Mesothelial cell of epicardium (in vitro differentiated cells): ENCODE data around the gene USP46. TPM values are rescaled to one million over a fixed set of nuclear protein-coding genes. Genes with fewer than 3 reads are reported as not detected.
A peak's percentile ranks its signal among the peaks of the same experiment; 100 is the strongest.

Experiments used
- DNase-seq, 2 experiments: peaks; one replicate each; pipeline ENCODE4 v3.0.0; 2021; ENCODE audit warnings: low spot score in 2 of 2; ENCODE audit not compliant: unreplicated experiment in 2 of 2
- H3K27ac Mint-ChIP-seq: 2 replicates; pipeline ENCODE4 v1.8.0; 2021; ENCODE audit warnings: mixed read lengths
- H3K27me3 Mint-ChIP-seq: 2 replicates; pipeline ENCODE4 v1.8.0; 2021; ENCODE audit warnings: low read depth, mixed read lengths
- H3K36me3 Mint-ChIP-seq: 2 replicates; pipeline ENCODE4 v1.8.0; 2021; ENCODE audit warnings: mixed read lengths
- H3K4me1 Mint-ChIP-seq: 2 replicates; pipeline ENCODE4 v1.8.0; 2021; ENCODE audit warnings: mixed read lengths
- H3K4me3 Mint-ChIP-seq: 2 replicates; pipeline ENCODE4 v1.8.0; 2021; ENCODE audit warnings: mild to moderate bottlenecking, moderate library complexity, mixed read lengths
- H3K9me3 Mint-ChIP-seq: 2 replicates; pipeline ENCODE4 v1.8.0; 2021; ENCODE audit warnings: mixed read lengths
- total RNA-seq: library from RNA; stranded (reverse); gene quantifications from 3 replicates; pipeline ENCODE4 v1.2.1, GENCODE V29; 2021
- TF ChIP-seq, protein P1 (sequence below): fragments of 200-600 bp; sonication (generic); IDR thresholded peaks from one replicate; pipeline ENCODE4 v1.5.0; 2021; ENCODE audit warnings: antibody characterized with exemption; ENCODE audit not compliant: unreplicated experiment

Gene USP46, protein sequence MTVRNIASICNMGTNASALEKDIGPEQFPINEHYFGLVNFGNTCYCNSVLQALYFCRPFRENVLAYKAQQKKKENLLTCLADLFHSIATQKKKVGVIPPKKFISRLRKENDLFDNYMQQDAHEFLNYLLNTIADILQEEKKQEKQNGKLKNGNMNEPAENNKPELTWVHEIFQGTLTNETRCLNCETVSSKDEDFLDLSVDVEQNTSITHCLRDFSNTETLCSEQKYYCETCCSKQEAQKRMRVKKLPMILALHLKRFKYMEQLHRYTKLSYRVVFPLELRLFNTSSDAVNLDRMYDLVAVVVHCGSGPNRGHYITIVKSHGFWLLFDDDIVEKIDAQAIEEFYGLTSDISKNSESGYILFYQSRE
- total RNA-seq, result 39.2 to 43.1 TPM (median 40.8 TPM) in 3 replicates

DNA sequence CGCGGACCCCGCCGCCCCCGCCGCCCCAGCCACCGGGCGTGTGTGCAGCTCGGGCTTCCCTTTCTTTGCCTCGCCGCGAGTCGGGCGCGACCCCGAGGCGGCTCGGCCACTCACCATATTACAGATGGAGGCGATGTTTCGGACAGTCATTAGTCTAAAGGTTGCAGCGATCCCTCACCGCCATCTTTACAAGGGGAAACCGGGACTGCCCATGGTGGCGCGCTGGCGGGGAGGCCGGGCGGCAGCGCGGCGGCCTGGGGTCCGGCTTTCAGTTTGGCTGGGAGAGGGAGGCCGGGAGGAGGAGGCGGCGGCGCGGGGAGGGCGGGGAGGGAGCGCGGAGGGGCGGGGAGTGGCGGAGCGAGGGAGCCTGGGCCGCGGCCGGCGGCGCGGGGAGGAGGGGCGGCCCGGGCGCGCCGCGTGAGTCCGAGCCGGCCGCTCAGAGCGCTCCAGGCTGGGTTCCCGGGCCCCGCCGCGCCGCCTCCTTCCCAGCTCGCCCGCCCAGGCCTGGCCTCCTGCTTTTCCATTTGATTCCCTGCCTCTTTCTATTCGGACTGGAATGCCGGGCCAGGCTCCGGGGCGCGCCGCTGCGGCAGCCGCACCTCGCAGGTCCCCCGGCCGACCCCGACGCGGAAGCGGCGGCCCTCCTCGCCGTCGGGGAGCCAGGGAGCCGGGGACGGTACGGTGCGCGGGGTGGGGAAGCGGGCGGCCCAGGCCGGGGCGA lies at the start of gene USP46:
TSS of gene USP46 (minus strand) at position 301 of the 721 bp plus-strand sequence. CDS start at position 150, 151 bp downstream.
- no peaks in the 10 kb centered on the region for H3K27me3 Mint-ChIP-seq
- peaks cover 5% of the 10 kb centered on the region for H3K9me3 Mint-ChIP-seq
- peaks cover 46% of the 10 kb centered on the region for H3K4me1 Mint-ChIP-seq
- DNase-seq, result peak; percentile 63 to 76
- TF ChIP-seq, protein P1, sequence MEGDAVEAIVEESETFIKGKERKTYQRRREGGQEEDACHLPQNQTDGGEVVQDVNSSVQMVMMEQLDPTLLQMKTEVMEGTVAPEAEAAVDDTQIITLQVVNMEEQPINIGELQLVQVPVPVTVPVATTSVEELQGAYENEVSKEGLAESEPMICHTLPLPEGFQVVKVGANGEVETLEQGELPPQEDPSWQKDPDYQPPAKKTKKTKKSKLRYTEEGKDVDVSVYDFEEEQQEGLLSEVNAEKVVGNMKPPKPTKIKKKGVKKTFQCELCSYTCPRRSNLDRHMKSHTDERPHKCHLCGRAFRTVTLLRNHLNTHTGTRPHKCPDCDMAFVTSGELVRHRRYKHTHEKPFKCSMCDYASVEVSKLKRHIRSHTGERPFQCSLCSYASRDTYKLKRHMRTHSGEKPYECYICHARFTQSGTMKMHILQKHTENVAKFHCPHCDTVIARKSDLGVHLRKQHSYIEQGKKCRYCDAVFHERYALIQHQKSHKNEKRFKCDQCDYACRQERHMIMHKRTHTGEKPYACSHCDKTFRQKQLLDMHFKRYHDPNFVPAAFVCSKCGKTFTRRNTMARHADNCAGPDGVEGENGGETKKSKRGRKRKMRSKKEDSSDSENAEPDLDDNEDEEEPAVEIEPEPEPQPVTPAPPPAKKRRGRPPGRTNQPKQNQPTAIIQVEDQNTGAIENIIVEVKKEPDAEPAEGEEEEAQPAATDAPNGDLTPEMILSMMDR, result no peak
- H3K36me3 Mint-ChIP-seq, result peaks cover 15% of the 10 kb centered on the region
- H3K4me3 Mint-ChIP-seq, result peak within 1 kb of the TSS; percentile 85
- peak within 1 kb of the TSS; percentile 93 for H3K27ac Mint-ChIP-seq

DNA sequence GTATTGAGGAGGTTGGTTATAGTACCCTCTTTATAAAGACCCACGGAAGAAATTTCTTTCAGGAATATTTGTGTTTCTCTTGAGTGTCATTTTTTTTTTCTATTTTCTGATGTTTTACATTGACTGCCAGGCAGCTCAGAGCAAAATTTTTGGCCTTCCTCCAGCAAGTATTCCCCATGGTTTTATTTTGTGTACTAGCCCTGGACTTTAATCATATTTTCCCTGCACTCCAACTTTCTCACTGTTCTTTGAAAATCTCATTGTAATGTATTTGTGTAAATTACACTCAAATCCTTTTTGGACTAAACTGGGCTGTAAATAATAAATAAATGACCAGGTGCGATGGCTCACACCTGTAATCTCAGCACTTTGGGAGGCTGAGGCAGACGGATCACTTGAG lies 45.6 kb upstream of the USP46 start:
- no peak overlapping the region for H3K4me3 Mint-ChIP-seq
- H3K27ac Mint-ChIP-seq, result no peak overlapping the region
- H3K27me3 Mint-ChIP-seq, result peaks cover 6% of the 10 kb centered on the region
- H3K9me3 Mint-ChIP-seq, result no peaks in the 10 kb centered on the region
- H3K36me3 Mint-ChIP-seq, result no peaks in the 10 kb centered on the region
- peaks cover 7% of the 10 kb centered on the region for H3K4me1 Mint-ChIP-seq
- TF ChIP-seq, protein P1, result no peak
- DNase-seq, result no peak

DNA sequence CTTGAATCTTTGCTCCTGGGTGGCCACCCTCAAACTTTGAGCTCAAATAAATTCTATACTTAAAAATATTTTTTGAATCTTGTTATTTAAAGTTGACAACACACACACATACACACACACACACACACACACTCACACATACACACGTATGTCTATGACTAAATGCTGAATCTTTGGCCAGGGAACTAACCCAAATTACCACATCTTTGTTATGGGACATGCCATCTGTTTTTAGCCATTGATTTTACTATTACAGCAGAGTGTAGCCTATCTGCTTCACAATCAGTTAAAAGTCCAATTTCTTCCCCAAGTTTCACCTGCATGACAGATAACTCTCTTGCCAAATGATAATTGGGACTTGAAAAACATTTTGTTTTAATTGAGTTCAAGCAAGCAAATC lies 45.0 kb upstream of the USP46 start:
- peaks cover 1% of the 10 kb centered on the region for H3K27me3 Mint-ChIP-seq
- H3K4me1 Mint-ChIP-seq, result peaks cover 7% of the 10 kb centered on the region
- no peak for DNase-seq
- TF ChIP-seq, protein P1, result no peak
- H3K9me3 Mint-ChIP-seq, result no peaks in the 10 kb centered on the region
- H3K27ac Mint-ChIP-seq, result no peak overlapping the region
- H3K36me3 Mint-ChIP-seq, result no peaks in the 10 kb centered on the region
- no peak overlapping the region for H3K4me3 Mint-ChIP-seq

DNA sequence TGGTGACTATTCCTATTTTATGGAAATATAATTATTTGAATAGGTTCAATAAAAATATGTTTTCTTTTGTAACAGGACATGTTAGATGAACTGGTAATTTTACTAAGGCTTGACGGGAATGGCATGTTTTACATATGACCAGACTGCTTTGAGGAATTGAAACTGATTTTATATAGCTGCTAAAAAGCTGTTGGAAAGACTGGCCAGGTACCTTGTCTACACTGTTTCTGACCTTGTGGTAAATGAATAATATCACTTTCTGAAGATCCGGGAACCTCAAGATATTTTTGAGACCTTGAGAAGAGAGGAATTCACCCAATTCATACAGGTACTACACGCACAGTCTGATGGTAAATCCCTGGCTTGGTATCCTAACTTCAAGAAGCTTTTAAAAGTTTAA lies 42.1 kb upstream of the USP46 start:
- Mint-ChIP-seq H3K4me3 (no peak overlapping the region), H3K36me3 (no peaks in the 10 kb centered on the region), H3K27me3 (no peaks in the 10 kb centered on the region), H3K9me3 (no peaks in the 10 kb centered on the region), H3K27ac (no peak overlapping the region), H3K4me1 (peaks cover 12% of the 10 kb centered on the region)
- TF ChIP-seq, protein P1, result no peak
- no peak for DNase-seq

DNA sequence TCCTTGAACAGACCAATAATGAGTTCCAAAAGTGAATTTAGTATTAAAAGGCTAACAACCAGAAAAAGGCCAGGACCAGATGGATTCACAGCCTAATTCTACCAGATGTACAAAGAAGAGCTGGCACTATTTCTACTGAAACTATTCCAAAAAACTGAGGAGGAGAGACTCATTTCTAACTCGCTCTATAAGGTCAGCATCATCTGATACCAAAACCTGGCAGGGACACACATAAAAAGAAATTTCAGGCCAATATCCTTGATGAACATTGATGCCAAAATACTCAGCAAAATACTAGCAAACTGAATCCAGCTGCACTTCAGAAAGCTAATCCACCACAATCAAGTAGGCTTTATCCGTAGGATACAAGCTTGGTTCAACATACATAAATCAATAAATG lies 35.8 kb upstream of the USP46 start:
- no peak overlapping the region for H3K4me3 Mint-ChIP-seq
- H3K36me3 Mint-ChIP-seq, result peaks cover 3% of the 10 kb centered on the region
- H3K9me3 Mint-ChIP-seq, result peaks cover 31% of the 10 kb centered on the region
- no peak overlapping the region for H3K27ac Mint-ChIP-seq
- TF ChIP-seq, protein P1, result no peak
- H3K27me3 Mint-ChIP-seq, result no peaks in the 10 kb centered on the region
- no peak for DNase-seq
- peaks cover 5% of the 10 kb centered on the region for H3K4me1 Mint-ChIP-seq
